Panc1 (cell line): ENCODE results near the gene MGMT. TPM values are rescaled to one million over a fixed set of nuclear protein-coding genes. Genes with fewer than 3 reads are reported as not detected.

Source experiments
- ATAC-seq: fragments of 200-7000 bp; cut with Tn5 transposase; 2 replicates; pipeline ENCODE4 v1.9.1; 2020; ENCODE audit warnings: mild to moderate bottlenecking, moderate library complexity
- BruUV-seq: library from RNA; stranded (reverse); fragments of 400-500 nt; replicated peaks from 2 replicates; lab custom pipeline; 2021; lab: Mats Ljungman, UMichigan
- CTCF ChIA-PET: fragments of 300-600 bp; sonication (Branson Sonifier 250); formaldehyde crosslinking; loops from one replicate; lab custom pipeline; 2022; ENCODE audit warnings: antibody characterized with exemption; lab: Charles Lee
- POLR2A ChIA-PET: fragments of 300-600 bp; sonication (Branson Sonifier 250); formaldehyde crosslinking; loops from one replicate; lab custom pipeline; 2022; ENCODE audit warnings: antibody characterized with exemption; lab: Charles Lee
- DNase-seq: peaks from one replicate; pipeline ENCODE4 v3.0.0-alpha.2; 2010; ENCODE audit warnings: low read depth, low spot score
- H3K27ac ChIP-seq: 2 replicates; pipeline ENCODE4 v1.5.1; 2011; ENCODE audit warnings: mild to moderate bottlenecking, low read length, inconsistent platforms
- H3K27me3 ChIP-seq: fragments of 200-500 bp; sonication (Bioruptor generic); 2 replicates; pipeline ENCODE4 v1.6.0; 2014; ENCODE audit warnings: low read length, inconsistent platforms; ENCODE audit not compliant: control insufficient read depth, insufficient read depth
- H3K36me3 ChIP-seq: fragments of 200-500 bp; sonication (Bioruptor generic); 2 replicates; pipeline ENCODE4 v1.5.1; 2014; ENCODE audit warnings: inconsistent platforms, mild to moderate bottlenecking, low read length, moderate library complexity; ENCODE audit not compliant: control insufficient read depth, insufficient read depth
- H3K4me1 ChIP-seq: 2 replicates; pipeline ENCODE4 v1.5.1; 2011; ENCODE audit warnings: inconsistent platforms, mild to moderate bottlenecking, low read length, moderate library complexity; ENCODE audit not compliant: control insufficient read depth, insufficient read depth
- H3K4me3 ChIP-seq, 2 experiments: 2 replicates each; pipeline ENCODE4 v1.5.1; 2011 to 2012; ENCODE audit warnings: low read depth in 2 of 2, low read length in 2 of 2, mild to moderate bottlenecking in 2 of 2, inconsistent platforms in 1 of 2, moderate library complexity in 1 of 2
- H3K9me3 ChIP-seq: fragments of 200-500 bp; sonication (Bioruptor generic); 2 replicates; pipeline ENCODE4 v1.5.1; 2014; ENCODE audit warnings: low read depth, mild to moderate bottlenecking, inconsistent platforms, low read length, moderate library complexity; ENCODE audit not compliant: control insufficient read depth, insufficient read depth
- CTCF ChIP-seq: fragments of 450-650 bp; IDR thresholded peaks from 2 replicates; pipeline ENCODE4 v1.5.1; 2017; ENCODE audit warnings: mild to moderate bottlenecking
- POLR2AphosphoS5 ChIP-seq: IDR thresholded peaks from 2 replicates; pipeline ENCODE4 v1.6.1; 2012; ENCODE audit warnings: mild to moderate bottlenecking, low read depth, low read length, moderate library complexity
- REST ChIP-seq, 2 experiments: IDR thresholded peaks; 2 replicates each; pipeline ENCODE4 v1.6.1; 2011 to 2012; ENCODE audit warnings: low read depth in 2 of 2, control low read depth in 1 of 2, low read length in 1 of 2, mild to moderate bottlenecking in 1 of 2, moderate library complexity in 1 of 2; ENCODE audit not compliant: insufficient read depth in 1 of 2
- SIN3A ChIP-seq: IDR thresholded peaks from 2 replicates; pipeline ENCODE4 v1.6.1; 2012; ENCODE audit warnings: low read depth, mild to moderate bottlenecking, low read length, moderate library complexity, borderline replicate concordance; ENCODE audit not compliant: insufficient read depth
- TCF7L2 ChIP-seq: IDR thresholded peaks from 2 replicates; pipeline ENCODE4 v1.6.1; 2011; ENCODE audit warnings: mild to moderate bottlenecking, low read depth, low read length, inconsistent platforms
- in situ Hi-C: cut with HindIII; loops from 2 replicates; pipeline ENCODE4 v1.10.0; 2016; ENCODE audit warnings: low sequenced_read_pairs, low pct_unique_long_range_greater_than_20kb
- intact Hi-C: fragments of 100-400 bp; cut with micrococcal nuclease; formaldehyde crosslinking; loops from one replicate; pipeline ENCODE4 v1.10.0; 2022; ENCODE audit not compliant: unreplicated experiment
- total RNA-seq: library from RNA; stranded (reverse); gene quantifications from one replicate; pipeline ENCODE4 v1.2.1, GENCODE V29; 2021; ENCODE audit not compliant: unreplicated experiment

MGMT gene
- total RNA-seq, 1 experiment from 2014 or later: 27.3 TPM

GRCh38 chr10:129778571-129778970, 311.5 kb downstream of the MGMT start:
- in situ Hi-C loops (no loop called here), intact Hi-C loops (no loop called here)
- no peaks in the 10 kb centered on the region for H3K4me1 ChIP-seq
- H3K27ac ChIP-seq: no peak overlapping the region
- POLR2A ChIA-PET: no interaction called here
- no peak for TF ChIP-seq SIN3A
- TF ChIP-seq TCF7L2: no peak
- TF ChIP-seq POLR2AphosphoS5: no peak
- TF ChIP-seq CTCF: no peak
- no peak for TF ChIP-seq REST (IDR thresholded peaks at IDR 0.05; ENCODE audit: insufficient read depth in 1 of 2, low read depth in 2 of 2, low read length in 1 of 2)
- H3K4me3 ChIP-seq: no peak overlapping the region
- no peak for DNase-seq
- BruUV-seq: no TSS peak
- CTCF ChIA-PET: no interaction called here
- no peaks in the 10 kb centered on the region for H3K36me3 ChIP-seq
- H3K9me3 ChIP-seq: no peaks in the 10 kb centered on the region
- H3K27me3 ChIP-seq: no peaks in the 10 kb centered on the region
- ATAC-seq: no peak

- in situ Hi-C loops: no loop called here
- ChIA-PET POLR2A (no interaction called here), CTCF (no interaction called here)
- Histone ChIP-seq H3K9me3 (no peaks in the 10 kb centered on the region), H3K27ac (no peak overlapping the region), H3K4me3 (no peak overlapping the region), H3K4me1 (no peaks in the 10 kb centered on the region), H3K27me3 (no peaks in the 10 kb centered on the region), H3K36me3 (no peaks in the 10 kb centered on the region)
- no peak for DNase-seq
- no peak for TF ChIP-seq SIN3A
- TF ChIP-seq CTCF: no peak
- no peak for TF ChIP-seq REST (IDR thresholded peaks at IDR 0.05; ENCODE audit: insufficient read depth in 1 of 2, low read depth in 2 of 2, low read length in 1 of 2)
- no peak for TF ChIP-seq TCF7L2
- no peak for TF ChIP-seq POLR2AphosphoS5
- no peak for ATAC-seq
- intact Hi-C loops: no loop called here
- no TSS peak for BruUV-seq
Measured at GRCh38 chr10:129779126-129780111, 312.4 kb downstream of the MGMT start.
